Erythroblast (primary cell): ENCODE data around the gene ZACN.

Experiments used
- DNase-seq, 2 experiments: peaks; one replicate each; lab custom pipeline; 2025; lab: John Stamatoyannopoulos, UW
- GATA1 ChIP-seq: IDR thresholded peaks from 2 replicates; pipeline ENCODE4 v1.6.1; 2011; ENCODE audit warnings: low read depth, mild to moderate bottlenecking, control low read depth, low read length, moderate library complexity
- POLR2A ChIP-seq: IDR thresholded peaks from 2 replicates; pipeline ENCODE4 v1.6.1; 2011; ENCODE audit warnings: mild to moderate bottlenecking, low read length

Gene ZACN

GRCh38 chr17:76090517-76091129 is 11.6 kb downstream of the ZACN start:
- no peak for TF ChIP-seq GATA1
- TF ChIP-seq POLR2A = no peak
- no peak for DNase-seq

GRCh38 chr17:76091526-76092286 is 12.7 kb downstream of the ZACN start:
- no peak for TF ChIP-seq GATA1
- TF ChIP-seq POLR2A = no peak
- DNase-seq = no peak

- DNase-seq = no peak
- TF ChIP-seq POLR2A (no peak), GATA1 (no peak)
Observed at GRCh38 chr17:76092526-76093413, 13.8 kb downstream of the ZACN start.

GRCh38 chr17:76094046-76094445 is 15.1 kb downstream of the ZACN start:
- no peak for DNase-seq
- no peak for TF ChIP-seq POLR2A
- TF ChIP-seq GATA1 = no peak

- no peak for DNase-seq
- TF ChIP-seq POLR2A = no peak
- no peak for TF ChIP-seq GATA1
Observed at GRCh38 chr17:76095943-76096342, 17.0 kb downstream of the ZACN start.

- TF ChIP-seq GATA1 = no peak
- no peak for TF ChIP-seq POLR2A
- DNase-seq = no peak
Observed at GRCh38 chr17:76097716-76098295, 18.8 kb downstream of the ZACN start.

GRCh38 chr17:76102944-76103273 is 23.9 kb downstream of the ZACN start:
- DNase-seq = no peak
- TF ChIP-seq GATA1 (no peak), POLR2A (no peak)

- DNase-seq = peak; percentile 94 to 97
- TF ChIP-seq GATA1 = no peak
- TF ChIP-seq POLR2A = peak; percentile 84
Observed at GRCh38 chr17:76103274-76104139, 24.5 kb downstream of the ZACN start, which contains the start of gene EXOC7. EXOC7 (minus strand) TSS chr17:76103787; CDS start chr17:76103692, 95 bp downstream.

GRCh38 chr17:76104140-76104895 is 25.3 kb downstream of the ZACN start:
- no peak for DNase-seq
- TF ChIP-seq POLR2A (no peak), GATA1 (no peak)

GRCh38 chr17:76104896-76105231 is 25.9 kb downstream of the ZACN start:
- no peak for TF ChIP-seq POLR2A
- no peak for DNase-seq

- TF ChIP-seq GATA1 (no peak), POLR2A (no peak)
Observed at GRCh38 chr17:76106703-76107102, 27.7 kb downstream of the ZACN start.

GRCh38 chr17:76107509-76107908 is 28.5 kb downstream of the ZACN start:
- DNase-seq = peak; percentile 44 to 59
- TF ChIP-seq POLR2A = no peak
- TF ChIP-seq GATA1 = no peak

More at GRCh38 chr17:76106703-76107102, 27.7 kb downstream of the ZACN start:
- no peak for DNase-seq
